ENCODE data around the gene RPL36. TPM values are rescaled to one million over a fixed set of nuclear protein-coding genes. Genes with fewer than 3 reads are reported as not detected.

Gene RPL36
- total RNA-seq: 100 to 1,000 TPM; 329 to 784 (median 462) TPM

DNA sequence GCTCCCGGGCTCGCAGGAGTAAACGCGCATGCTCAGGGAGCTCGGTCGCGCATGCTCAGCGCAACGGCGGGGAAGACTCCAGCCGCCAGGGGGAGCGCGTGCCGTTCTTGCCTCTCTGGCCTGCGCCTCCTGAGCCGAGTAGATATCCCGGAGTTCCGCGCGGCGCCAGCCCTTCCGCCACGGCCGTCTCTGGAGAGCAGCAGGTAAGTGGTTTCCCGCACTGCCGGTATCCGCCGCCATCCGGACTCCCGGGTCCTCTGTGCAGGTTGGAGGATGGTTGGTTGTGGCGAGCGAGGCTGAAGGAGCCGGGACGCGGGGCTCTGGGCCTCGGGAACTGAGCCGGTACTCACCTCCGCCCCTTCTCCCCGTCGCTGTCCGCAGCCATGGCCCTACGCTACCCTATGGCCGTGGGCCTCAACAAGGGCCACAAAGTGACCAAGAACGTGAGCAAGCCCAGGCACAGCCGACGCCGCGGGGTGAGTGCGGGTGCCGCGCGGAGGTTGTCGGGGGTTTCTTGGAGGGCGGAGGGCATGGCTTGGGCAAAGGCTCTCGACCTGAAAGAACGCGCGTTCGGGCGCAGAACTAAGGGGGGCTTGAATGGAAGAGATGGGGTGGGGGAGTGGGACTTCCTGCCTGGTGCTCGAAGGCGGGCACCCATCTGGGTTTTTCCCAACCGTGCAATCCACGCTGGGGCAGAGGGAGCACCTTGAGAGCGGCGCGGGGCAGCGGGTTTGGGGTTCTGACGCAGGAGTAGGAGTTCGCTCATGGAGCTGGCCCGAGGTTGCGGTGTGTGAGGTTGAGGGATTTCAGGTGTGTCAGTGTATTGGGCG is at the start of gene RPL36:
RPL36 (plus strand) TSS at position 171 of the 830 bp plus-strand sequence; CDS start at position 384, 213 bp downstream.
- H3K4me1 ChIP-seq: peaks cover 21 to 25% of the 10 kb centered on the region in 2 donors

DNA sequence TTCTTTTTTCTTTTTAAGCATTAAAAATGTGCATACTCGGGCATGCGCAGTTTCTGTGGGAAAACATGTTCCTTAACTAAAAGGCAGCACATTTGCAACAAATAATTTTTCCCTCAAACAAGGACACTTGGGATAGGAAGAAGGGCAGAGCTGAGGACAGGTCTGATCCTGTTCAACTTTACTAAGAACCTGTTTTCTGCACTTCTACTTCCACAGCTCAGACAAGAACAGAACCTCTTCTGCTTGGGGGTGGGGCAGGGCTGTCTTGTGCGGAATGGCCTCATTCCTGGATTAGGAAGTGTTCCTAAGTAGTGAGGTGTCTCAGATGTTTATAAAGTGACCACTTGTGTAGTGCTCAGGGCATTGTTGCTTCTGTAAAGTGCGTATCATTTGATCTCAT is 48.9 kb upstream of the RPL36 start:
- H3K36me3 ChIP-seq: peaks cover 0 to 24% of the 10 kb centered on the region in 2 donors
- in situ Hi-C loops (cut with MboI; ENCODE audit: low sequenced_read_pairs in 4 of 4): no loop called here

More for the DNA sequence above, at the start of gene RPL36:
- peaks cover 0 to 34% of the 10 kb centered on the region in 2 donors for H3K36me3 ChIP-seq
- H3K27me3 ChIP-seq: no peaks in the 10 kb centered on the region
- ATAC-seq (peak; percentile 76 to 77), DNase-seq (peak; percentile 96)
- intact Hi-C loops (cut with DNase I; ENCODE audit: low total_unique reads): loop anchor here (1.0 kb wide), 1 partner anchor 30 kb away; the partner anchor contains the start of genes CATSPERD and LONP1
- peak within 1 kb of the TSS; percentile 71 to 93 (median 84) for H3K4me3 ChIP-seq
- in situ Hi-C loops (cut with MboI; ENCODE audit: low sequenced_read_pairs in 4 of 4): no loop called here
- H3K27ac ChIP-seq: peak within 1 kb of the TSS; percentile 83 to 94 (median 86)
- H3K9me3 ChIP-seq: no peaks in the 10 kb centered on the region
- peak; percentile 86 to 91 for TF ChIP-seq POLR2A (IDR thresholded peaks at IDR 0.05)
- TF ChIP-seq, protein P1, sequence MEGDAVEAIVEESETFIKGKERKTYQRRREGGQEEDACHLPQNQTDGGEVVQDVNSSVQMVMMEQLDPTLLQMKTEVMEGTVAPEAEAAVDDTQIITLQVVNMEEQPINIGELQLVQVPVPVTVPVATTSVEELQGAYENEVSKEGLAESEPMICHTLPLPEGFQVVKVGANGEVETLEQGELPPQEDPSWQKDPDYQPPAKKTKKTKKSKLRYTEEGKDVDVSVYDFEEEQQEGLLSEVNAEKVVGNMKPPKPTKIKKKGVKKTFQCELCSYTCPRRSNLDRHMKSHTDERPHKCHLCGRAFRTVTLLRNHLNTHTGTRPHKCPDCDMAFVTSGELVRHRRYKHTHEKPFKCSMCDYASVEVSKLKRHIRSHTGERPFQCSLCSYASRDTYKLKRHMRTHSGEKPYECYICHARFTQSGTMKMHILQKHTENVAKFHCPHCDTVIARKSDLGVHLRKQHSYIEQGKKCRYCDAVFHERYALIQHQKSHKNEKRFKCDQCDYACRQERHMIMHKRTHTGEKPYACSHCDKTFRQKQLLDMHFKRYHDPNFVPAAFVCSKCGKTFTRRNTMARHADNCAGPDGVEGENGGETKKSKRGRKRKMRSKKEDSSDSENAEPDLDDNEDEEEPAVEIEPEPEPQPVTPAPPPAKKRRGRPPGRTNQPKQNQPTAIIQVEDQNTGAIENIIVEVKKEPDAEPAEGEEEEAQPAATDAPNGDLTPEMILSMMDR (IDR thresholded peaks at IDR 0.05 in 4 of 5, conservative IDR thresholded peaks at IDR 0.05 in 1 of 5): peak; percentile 94 to 98 (median 95)

DNA sequence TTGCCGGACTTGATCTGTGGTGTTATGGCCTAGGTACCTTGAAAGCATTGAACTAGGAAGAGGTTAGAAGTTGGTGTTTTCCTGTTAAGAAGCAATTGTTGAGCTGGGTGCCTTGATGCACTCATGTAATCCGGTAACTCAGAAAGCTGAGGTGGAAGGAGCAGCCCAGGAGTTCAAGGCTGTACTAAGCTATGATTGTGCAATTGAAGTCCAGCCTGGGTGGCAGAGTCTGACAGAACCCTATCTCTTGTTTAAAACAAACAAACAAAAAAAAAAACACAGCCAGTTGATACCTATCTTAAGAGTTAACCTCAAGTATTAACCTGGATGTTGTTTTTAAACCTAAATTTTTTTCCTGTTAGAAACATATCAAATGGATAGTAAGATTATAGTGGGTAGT is 47.9 kb upstream of the RPL36 start:
- Histone ChIP-seq H3K27me3 (no peaks in the 10 kb centered on the region), H3K9me3 (no peaks in the 10 kb centered on the region), H3K4me1 (peaks cover 11 to 16% of the 10 kb centered on the region in 2 donors), H3K27ac (no peak overlapping the region), H3K36me3 (peaks cover 0 to 34% of the 10 kb centered on the region in 2 donors), H3K4me3 (no peak overlapping the region)
- intact Hi-C loops (cut with DNase I; ENCODE audit: low total_unique reads) (no loop called here), in situ Hi-C loops (cut with MboI; ENCODE audit: low sequenced_read_pairs in 4 of 4) (no loop called here)
- ATAC-seq (no peak), DNase-seq (no peak)
- TF ChIP-seq POLR2A (IDR thresholded peaks at IDR 0.05): no peak
- TF ChIP-seq, protein P1 (IDR thresholded peaks at IDR 0.05 in 4 of 5, conservative IDR thresholded peaks at IDR 0.05 in 1 of 5): no peak

More for the DNA sequence above, 48.9 kb upstream of the RPL36 start:
- H3K27ac ChIP-seq: no peak overlapping the region
- no peaks in the 10 kb centered on the region for H3K27me3 ChIP-seq
- DNase-seq (no peak), ATAC-seq (no peak)
- peaks cover 11 to 16% of the 10 kb centered on the region in 2 donors for H3K4me1 ChIP-seq
- intact Hi-C loops (cut with DNase I; ENCODE audit: low total_unique reads): no loop called here
- H3K9me3 ChIP-seq: no peaks in the 10 kb centered on the region
- TF ChIP-seq POLR2A (IDR thresholded peaks at IDR 0.05): no peak
- TF ChIP-seq, protein P1 (IDR thresholded peaks at IDR 0.05 in 4 of 5, conservative IDR thresholded peaks at IDR 0.05 in 1 of 5): no peak
- no peak overlapping the region for H3K4me3 ChIP-seq

DNA sequence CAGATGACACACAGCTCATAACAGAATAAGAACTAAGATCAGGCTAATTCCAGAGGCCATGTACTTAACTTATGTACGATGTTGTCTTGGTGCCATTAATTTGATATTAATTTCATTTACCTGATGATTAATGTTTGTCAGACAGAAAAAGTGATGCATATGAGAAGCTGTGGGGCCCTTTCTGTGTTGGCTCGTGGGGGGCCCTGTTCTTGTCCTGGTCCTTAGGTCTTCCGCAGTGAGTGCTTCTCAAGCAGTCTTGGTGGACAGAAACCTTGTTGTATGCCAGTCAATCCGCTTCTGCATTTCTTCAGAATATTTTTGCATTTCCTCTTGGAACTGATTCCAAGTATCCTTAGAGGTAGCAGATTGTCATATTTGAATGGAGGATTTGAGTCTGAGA is 47.0 kb upstream of the RPL36 start:
- Histone ChIP-seq H3K4me3 (no peak overlapping the region), H3K4me1 (peaks cover 7 to 8% of the 10 kb centered on the region in 2 donors), H3K27ac (no peak overlapping the region), H3K27me3 (no peaks in the 10 kb centered on the region), H3K9me3 (no peaks in the 10 kb centered on the region), H3K36me3 (peaks cover 0 to 42% of the 10 kb centered on the region in 2 donors)
- intact Hi-C loops (cut with DNase I; ENCODE audit: low total_unique reads): no loop called here
- ATAC-seq: no peak
- TF ChIP-seq, protein P1 (IDR thresholded peaks at IDR 0.05 in 4 of 5, conservative IDR thresholded peaks at IDR 0.05 in 1 of 5): no peak
- TF ChIP-seq POLR2A (IDR thresholded peaks at IDR 0.05): no peak
- in situ Hi-C loops (cut with MboI; ENCODE audit: low sequenced_read_pairs in 4 of 4): no loop called here
- no peak for DNase-seq

Measured in gastrocnemius medialis (tissue), 4 donors.